Measurements from ENCODE around the gene TUBB2B.

DNA sequence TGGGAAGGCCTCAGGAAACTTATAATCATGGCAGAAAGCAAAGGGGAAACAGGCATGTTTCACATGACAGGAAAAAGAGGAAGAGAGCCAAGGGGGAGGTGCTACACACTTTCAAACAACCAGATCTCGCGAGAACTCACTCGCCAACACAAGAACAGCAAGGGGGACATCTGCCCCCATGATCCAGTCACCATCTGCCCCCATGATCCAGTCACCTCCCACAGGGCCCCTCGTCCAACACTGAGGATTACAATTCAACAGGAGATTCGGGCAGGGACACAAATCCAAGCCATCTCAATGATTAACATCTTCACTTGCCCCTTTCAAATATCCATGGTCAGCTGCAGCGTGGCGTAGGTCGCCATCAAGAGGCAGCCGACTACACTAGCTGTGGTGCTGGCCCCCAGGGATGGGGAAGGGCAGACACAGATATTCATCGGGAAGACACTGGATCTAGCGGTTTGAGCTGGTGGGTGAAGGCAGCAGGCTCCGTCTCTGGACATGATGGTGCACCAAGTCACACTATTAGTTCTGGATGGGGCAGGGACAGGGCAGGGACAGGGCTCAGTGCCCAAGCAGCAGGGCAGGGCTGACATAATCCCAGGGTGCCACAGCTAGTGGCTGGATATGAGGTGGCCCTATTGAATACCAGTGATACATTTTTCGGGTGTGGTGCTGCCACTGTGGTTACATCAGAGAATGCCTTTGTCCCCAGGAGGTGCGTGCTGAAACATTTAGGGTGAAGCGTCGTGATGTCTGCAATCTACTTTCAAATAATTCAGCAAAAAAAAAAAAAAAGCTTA, 31.6 kb downstream of the TUBB2B start:
- TF ChIP-seq, protein P1, sequence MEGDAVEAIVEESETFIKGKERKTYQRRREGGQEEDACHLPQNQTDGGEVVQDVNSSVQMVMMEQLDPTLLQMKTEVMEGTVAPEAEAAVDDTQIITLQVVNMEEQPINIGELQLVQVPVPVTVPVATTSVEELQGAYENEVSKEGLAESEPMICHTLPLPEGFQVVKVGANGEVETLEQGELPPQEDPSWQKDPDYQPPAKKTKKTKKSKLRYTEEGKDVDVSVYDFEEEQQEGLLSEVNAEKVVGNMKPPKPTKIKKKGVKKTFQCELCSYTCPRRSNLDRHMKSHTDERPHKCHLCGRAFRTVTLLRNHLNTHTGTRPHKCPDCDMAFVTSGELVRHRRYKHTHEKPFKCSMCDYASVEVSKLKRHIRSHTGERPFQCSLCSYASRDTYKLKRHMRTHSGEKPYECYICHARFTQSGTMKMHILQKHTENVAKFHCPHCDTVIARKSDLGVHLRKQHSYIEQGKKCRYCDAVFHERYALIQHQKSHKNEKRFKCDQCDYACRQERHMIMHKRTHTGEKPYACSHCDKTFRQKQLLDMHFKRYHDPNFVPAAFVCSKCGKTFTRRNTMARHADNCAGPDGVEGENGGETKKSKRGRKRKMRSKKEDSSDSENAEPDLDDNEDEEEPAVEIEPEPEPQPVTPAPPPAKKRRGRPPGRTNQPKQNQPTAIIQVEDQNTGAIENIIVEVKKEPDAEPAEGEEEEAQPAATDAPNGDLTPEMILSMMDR (IDR thresholded peaks at IDR 0.05; ENCODE audit: extremely low read depth in 1 of 2, insufficient read depth in 1 of 2, low read depth in 1 of 2, low read length in 2 of 2): peak in 1 of 2 donors; percentile 3
- TF ChIP-seq POLR2A (IDR thresholded peaks at IDR 0.05; ENCODE audit: low read depth, low read length): no peak
- no peak for TF ChIP-seq EZH2 (IDR thresholded peaks at IDR 0.05; ENCODE audit: borderline replicate concordance, low read depth, low read length, severe bottlenecking)
- TF ChIP-seq, protein P2, sequence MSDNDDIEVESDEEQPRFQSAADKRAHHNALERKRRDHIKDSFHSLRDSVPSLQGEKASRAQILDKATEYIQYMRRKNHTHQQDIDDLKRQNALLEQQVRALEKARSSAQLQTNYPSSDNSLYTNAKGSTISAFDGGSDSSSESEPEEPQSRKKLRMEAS (IDR thresholded peaks at IDR 0.05; ENCODE audit: insufficient read depth, insufficient read length): no peak
